Adrenal gland (tissue), 12 donors: ENCODE results near the gene ARHGEF28. TPM values are rescaled to one million over a fixed set of nuclear protein-coding genes. Genes with fewer than 3 reads are reported as not detected.

Source experiments
- DNase-seq, 7 donors: peaks; one replicate each; pipeline ENCODE4 v3.0.0-alpha.2; 2019 to 2020
- H3K27ac ChIP-seq, 5 donors: fragments of 200-600 bp; sonication (generic) in 4 of 5; 1 replicate in 3 of 5; 2 replicates in 2 of 5; pipeline versions ENCODE4 v1.5.1 to v1.8.0; 2016 to 2020; ENCODE audit warnings: mild to moderate bottlenecking in 1 of 5
- H3K27me3 ChIP-seq: fragments of 200-600 bp; 2 replicates; pipeline ENCODE4 v1.8.0; 2021
- H3K36me3 ChIP-seq, 2 donors: fragments of 200-600 bp; replicated peaks in 1 of 2; 1 replicate in 1 of 2; 2 replicates in 1 of 2; pipeline versions ENCODE4 v1.5.1 to v1.8.0; 2018 to 2022
- H3K4me1 ChIP-seq, 2 donors: fragments of 200-600 bp; replicated peaks in 1 of 2; 1 replicate in 1 of 2; 2 replicates in 1 of 2; pipeline versions ENCODE4 v1.5.1 to v1.8.0; 2018 to 2021
- H3K4me3 ChIP-seq, 4 donors: fragments of 200-600 bp; sonication (generic) in 3 of 4; one replicate each; pipeline ENCODE4 v1.5.1; 2016 to 2018
- H3K9me3 ChIP-seq, 3 donors: fragments of 200-600 bp; sonication (generic) in 1 of 3; replicated peaks in 1 of 3; 1 replicate in 2 of 3; 2 replicates in 1 of 3; pipeline versions ENCODE4 v1.5.1 to v1.8.0; 2016 to 2021
- POLR2A ChIP-seq, 2 donors: fragments of 450-650 bp; IDR thresholded peaks; one replicate each; pipeline ENCODE4 v1.6.1; 2017; ENCODE audit warnings: antibody characterized with exemption in 2 of 2, mild to moderate bottlenecking in 2 of 2, moderate library complexity in 1 of 2
- WGBS, 4 donors: extraction: QIAGEN DNeasy Blood & Tissue Kit in 2 of 4; methylation state at CpG; one replicate each; pipeline versions ENCODE4 v1.1.5 to v1.1.7; 2013 to 2017; 5-methylcytosine and 5-hydroxymethylcytosine counted together
- intact Hi-C, 2 donors: fragments of 100-400 bp; cut with DNase I; formaldehyde crosslinking; loops; one replicate each; pipeline versions ENCODE4 v1.14.1 to v1.15.0; 2022 to 2023
- polyA plus RNA-seq, 3 donors: library from polyadenylated mRNA; stranded (reverse); fragments of 200-250 nt in 2 of 3; fragments of 350-450 nt in 1 of 3; fragmentation: Illumina TruSeq in 1 of 3; extraction: RNeasy Lipid Tissue Mini Kit (QIAGEN cat#74804) in 1 of 3; gene quantifications; one replicate each; pipeline ENCODE4 v1.2.3, GENCODE V29; 2013 to 2014
- total RNA-seq, 9 donors: library from RNA; depleted of rRNA in 4 of 9; stranded (reverse); fragments of >200 nt in 4 of 9; fragments of 120-200 nt in 1 of 9; fragmentation: NEBNext Ultra II Directional in 1 of 9; extraction: Animal tissue kit (Norgen Biotek cat#: 25700) in 1 of 9; gene quantifications; one replicate each; pipeline versions ENCODE4 v1.1.0 to v1.2.4, GENCODE V29; 2013 to 2023
- TF ChIP-seq, protein P1 (sequence below), 6 experiments: fragments of 450-650 bp in 4 of 6; fragments of 200-600 bp in 2 of 6; sonication (generic) in 1 of 6; IDR thresholded peaks; 1 replicate in 5 of 6; 2 replicates in 1 of 6; pipeline versions ENCODE4 v1.5.1 to v1.8.0; 2016 to 2021; ENCODE audit warnings: antibody characterized with exemption in 6 of 6, mild to moderate bottlenecking in 2 of 6, moderate library complexity in 1 of 6
- donor health status: healthy with polysubstance abuse.
- donor health status: Bipolar disorder and iron deficiency.
- donor health status: DM: yes; HTN: yes; CAD: no.
- donor health status: DM: no; HTN: no; CAD: no.
- donor health status: DM: no; HTN: no; CAD: no.
- donor health status: DM: yes; HTN: yes; CAD: no.

ARHGEF28 gene
- total and polyA plus RNA-seq, 12 donors, result 25.3 to 138 (median 42.4) TPM

DNA sequence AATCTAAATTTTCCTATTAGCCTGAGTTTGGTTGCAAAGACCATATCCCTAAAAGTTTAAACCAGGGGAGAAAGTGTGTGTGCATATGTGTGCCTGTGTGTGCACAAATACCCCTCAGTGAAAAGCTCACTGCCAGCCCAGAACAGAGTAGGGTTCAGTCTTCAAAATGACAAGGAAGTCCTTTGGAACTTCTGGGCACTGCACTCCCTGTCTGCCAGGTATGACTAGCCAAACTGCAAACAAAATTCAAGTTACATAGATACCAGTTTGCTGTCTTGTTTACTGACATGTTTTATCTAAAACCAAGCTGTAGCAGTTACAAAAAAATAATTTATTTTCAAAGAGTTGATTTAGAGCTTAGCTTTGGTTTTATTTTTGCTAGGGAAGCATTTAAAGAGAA, 100.1 kb downstream of the ARHGEF28 start:
- TF ChIP-seq, protein P1, sequence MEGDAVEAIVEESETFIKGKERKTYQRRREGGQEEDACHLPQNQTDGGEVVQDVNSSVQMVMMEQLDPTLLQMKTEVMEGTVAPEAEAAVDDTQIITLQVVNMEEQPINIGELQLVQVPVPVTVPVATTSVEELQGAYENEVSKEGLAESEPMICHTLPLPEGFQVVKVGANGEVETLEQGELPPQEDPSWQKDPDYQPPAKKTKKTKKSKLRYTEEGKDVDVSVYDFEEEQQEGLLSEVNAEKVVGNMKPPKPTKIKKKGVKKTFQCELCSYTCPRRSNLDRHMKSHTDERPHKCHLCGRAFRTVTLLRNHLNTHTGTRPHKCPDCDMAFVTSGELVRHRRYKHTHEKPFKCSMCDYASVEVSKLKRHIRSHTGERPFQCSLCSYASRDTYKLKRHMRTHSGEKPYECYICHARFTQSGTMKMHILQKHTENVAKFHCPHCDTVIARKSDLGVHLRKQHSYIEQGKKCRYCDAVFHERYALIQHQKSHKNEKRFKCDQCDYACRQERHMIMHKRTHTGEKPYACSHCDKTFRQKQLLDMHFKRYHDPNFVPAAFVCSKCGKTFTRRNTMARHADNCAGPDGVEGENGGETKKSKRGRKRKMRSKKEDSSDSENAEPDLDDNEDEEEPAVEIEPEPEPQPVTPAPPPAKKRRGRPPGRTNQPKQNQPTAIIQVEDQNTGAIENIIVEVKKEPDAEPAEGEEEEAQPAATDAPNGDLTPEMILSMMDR (IDR thresholded peaks at IDR 0.05), result no peak
- no peak for TF ChIP-seq POLR2A (IDR thresholded peaks at IDR 0.05)
- no peaks in the 10 kb centered on the region for H3K36me3 ChIP-seq
- DNase-seq, result no peak
- intact Hi-C loops, result no loop called here
- no peaks in the 10 kb centered on the region for H3K27me3 ChIP-seq
- no peak overlapping the region for H3K27ac ChIP-seq
- peaks cover 17 to 56% of the 10 kb centered on the region in 2 donors for H3K4me1 ChIP-seq
- no peak overlapping the region for H3K4me3 ChIP-seq
- no peaks in the 10 kb centered on the region for H3K9me3 ChIP-seq

DNA sequence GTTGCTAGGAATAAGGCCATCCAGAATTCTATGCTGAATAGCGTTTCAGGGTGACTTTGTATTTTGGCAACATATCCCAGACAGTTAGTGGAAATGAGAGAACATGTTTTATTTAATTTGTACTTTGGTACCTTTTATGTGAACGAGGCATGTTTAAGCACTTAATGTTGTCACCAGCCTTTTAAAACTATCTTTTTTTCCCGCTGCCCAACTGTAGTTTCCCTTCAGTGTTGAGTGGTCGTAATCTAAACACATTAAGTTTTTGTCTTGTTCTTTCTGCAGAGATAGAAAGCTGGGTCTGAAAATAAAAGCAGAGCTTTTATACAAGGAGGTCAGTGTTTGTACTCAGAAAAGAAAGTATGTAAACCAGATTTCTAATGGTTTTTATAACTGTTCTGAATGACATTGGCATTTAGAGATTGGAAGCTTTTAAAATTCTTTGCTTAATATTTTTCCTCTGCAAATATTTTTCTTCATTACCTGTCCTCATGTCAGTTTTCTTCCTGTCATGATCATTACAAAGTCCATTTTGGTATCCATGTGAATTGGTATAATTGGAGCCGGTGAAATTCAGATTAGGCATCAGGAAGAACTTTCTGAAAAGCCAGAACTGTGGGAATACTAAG, 100.7 kb downstream of the ARHGEF28 start:
- WGBS, 4 donors, result 75 to 79% (median 77%) methylated on average over 5 of the region's 5 CpGs

DNA sequence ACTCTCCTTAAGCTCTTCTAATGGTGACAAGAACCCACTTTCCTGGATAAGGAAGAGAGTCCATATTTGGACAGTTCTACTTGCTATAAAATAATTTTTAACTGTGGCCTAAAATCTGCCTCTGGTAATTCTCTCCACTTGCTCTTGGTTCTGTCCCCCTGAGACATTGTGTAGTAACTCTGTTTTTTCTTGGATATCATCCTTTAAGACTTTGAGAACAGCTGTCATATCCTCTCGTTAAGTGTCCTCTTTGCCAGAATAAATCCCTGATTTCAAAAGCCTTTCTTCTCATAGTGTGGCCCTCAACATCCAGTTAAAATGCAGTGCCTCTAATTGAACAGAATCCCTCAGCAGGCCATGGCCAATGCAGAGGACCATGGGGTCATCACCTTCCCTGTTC, 101.5 kb downstream of the ARHGEF28 start:
- Histone ChIP-seq H3K4me3 (no peak overlapping the region), H3K9me3 (no peaks in the 10 kb centered on the region), H3K27me3 (no peaks in the 10 kb centered on the region), H3K36me3 (no peaks in the 10 kb centered on the region), H3K4me1 (peaks cover 23 to 51% of the 10 kb centered on the region in 2 donors), H3K27ac (peak overlapping the region in 2 of 5 donors; percentile 28 to 29)
- TF ChIP-seq POLR2A (IDR thresholded peaks at IDR 0.05), result no peak
- TF ChIP-seq, protein P1 (IDR thresholded peaks at IDR 0.05), result no peak
- no peak for DNase-seq
- WGBS, 4 donors, result 64 to 77% (median 69%) methylated on average over 1 of the region's 1 CpG
- intact Hi-C loops, result no loop called here

More for the DNA sequence above, 100.7 kb downstream of the ARHGEF28 start:
- H3K9me3 ChIP-seq, result no peaks in the 10 kb centered on the region
- no peak for DNase-seq
- no peak overlapping the region for H3K4me3 ChIP-seq
- no peak overlapping the region for H3K27ac ChIP-seq
- H3K4me1 ChIP-seq, result peaks cover 23 to 56% of the 10 kb centered on the region in 2 donors
- intact Hi-C loops, result no loop called here
- no peaks in the 10 kb centered on the region for H3K36me3 ChIP-seq
- no peak for TF ChIP-seq POLR2A (IDR thresholded peaks at IDR 0.05)
- TF ChIP-seq, protein P1 (IDR thresholded peaks at IDR 0.05), result no peak
- H3K27me3 ChIP-seq, result no peaks in the 10 kb centered on the region

DNA sequence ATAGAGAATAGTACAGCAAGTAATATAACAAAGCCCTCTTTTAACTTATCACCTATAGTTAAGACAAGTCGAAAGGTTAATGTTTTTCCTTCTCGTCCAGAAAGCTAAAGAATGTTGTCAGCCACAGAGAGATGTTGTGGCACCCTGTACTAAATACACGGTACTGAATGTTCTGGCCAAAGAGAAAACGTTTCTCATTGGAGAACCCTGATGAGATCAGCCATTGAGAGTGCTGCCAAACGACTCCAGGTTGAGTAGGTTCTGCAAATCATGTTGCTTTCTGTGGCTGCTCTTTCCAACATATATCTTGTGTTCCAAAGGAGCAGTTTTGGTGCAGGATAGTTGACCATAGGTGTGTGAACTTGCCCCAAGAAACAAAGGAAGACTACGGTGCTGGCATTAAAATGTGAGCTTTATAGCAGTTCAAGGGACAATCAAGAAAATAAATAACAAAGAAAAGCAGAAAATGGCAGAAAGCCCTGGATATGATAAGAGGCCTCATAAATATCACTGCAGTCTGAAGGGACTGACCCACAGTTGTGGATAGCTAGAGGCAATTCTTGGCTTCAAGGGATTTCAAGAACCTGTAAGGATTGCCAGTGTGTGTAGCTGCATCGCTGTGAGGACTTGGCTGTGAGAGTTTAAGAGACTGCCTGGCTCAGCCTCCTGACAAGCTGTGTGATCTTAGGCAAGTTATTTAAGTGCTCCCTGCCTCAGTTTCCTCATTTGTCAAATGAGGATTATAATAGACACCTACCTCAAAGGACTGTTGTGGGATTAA, 102.7 kb downstream of the ARHGEF28 start:
- 42 to 62% (median 53%) methylated on average over 7 of the region's 7 CpGs for WGBS, 4 donors
- Histone ChIP-seq H3K27me3 (no peaks in the 10 kb centered on the region), H3K4me3 (no peak overlapping the region), H3K4me1 (peaks cover 23 to 56% of the 10 kb centered on the region in 2 donors), H3K36me3 (no peaks in the 10 kb centered on the region), H3K27ac (peak overlapping the region in 3 of 5 donors; percentile 19 to 31 (median 26)), H3K9me3 (no peaks in the 10 kb centered on the region)
- intact Hi-C loops, result no loop called here
- TF ChIP-seq, protein P1 (IDR thresholded peaks at IDR 0.05), result no peak
- TF ChIP-seq POLR2A (IDR thresholded peaks at IDR 0.05), result no peak
- DNase-seq, result peak in 3 of 7 donors; percentile 26 to 49 (median 39)
